HuH-7.5 (cell line): ENCODE data around the gene UBE2D3.

ENCODE experiments used
- DNase-seq: peaks from one replicate; pipeline ENCODE4 v3.0.0; 2011; ENCODE audit warnings: low spot score

UBE2D3 gene

DNA sequence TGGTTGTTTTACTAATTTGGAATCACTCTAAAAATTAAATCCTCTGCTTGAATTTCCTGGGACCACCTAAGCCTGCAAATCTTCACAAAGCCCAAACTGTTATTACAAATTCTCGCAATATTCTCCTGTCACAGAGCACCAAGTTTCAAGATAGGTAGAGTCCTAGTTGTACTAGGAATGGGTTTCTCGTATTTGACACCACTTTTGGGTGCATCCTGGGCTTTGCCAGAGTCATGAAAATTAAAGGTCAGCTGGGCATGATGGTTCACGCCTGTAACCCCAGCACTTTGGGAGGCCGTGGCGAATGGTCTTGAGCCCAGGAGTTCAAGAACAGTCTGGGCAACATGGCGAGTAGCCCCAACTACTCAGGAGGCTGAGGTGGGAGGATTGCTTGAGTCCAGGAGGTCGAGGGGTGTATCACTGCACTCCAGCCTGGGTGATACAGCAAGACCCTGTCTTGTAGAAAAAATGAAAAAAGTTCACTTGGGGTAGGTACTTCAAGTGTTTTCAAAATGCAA lies 36.0 kb downstream of the UBE2D3 start:
- DNase-seq = no peak

GRCh38 chr4:102789317-102789717 lies 38.0 kb downstream of the UBE2D3 start:
- no peak for DNase-seq

DNA sequence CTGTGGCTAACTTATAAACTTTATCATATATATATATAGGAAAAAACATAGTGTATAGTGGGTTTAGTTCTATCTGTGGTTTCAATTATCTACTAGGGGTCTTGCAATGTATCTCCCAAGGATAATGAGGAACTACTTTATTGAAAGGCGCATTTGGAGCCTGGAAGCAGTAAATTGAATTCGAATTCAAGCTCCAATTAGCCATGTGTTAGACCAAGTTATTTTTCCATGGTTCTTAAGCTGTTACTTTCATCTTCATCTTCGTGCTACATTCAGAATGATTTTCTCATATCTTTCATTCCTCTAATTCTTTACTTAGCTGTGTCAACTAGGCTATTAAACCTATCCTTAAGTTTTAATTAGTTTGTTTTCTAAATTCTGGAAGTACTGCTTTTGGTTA lies 39.4 kb downstream of the UBE2D3 start:
- DNase-seq = no peak

- no peak for DNase-seq
Measured at GRCh38 chr4:102787096-102787881, 40.1 kb downstream of the UBE2D3 start.

- no peak for DNase-seq
Measured at GRCh38 chr4:102786279-102786678, 41.1 kb downstream of the UBE2D3 start.

DNA sequence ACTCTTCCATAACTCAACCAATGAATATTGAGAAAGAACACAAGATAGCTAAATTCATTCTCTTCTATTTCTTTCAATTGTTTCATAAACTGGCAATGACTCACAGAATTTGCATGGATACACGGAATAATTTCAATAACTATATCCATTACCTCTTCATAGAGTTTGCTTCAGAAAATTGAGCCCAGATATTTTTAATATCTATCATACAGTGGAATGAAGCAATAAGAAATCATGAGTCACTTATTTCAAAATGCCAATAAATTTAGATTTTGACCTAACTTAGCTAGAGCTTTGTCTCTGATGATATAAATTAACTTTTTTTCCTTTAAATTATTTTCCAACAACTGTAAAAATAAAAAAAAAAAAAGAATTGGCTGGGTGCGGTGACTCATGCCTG lies 44.3 kb downstream of the UBE2D3 start:
- no peak for DNase-seq

DNA sequence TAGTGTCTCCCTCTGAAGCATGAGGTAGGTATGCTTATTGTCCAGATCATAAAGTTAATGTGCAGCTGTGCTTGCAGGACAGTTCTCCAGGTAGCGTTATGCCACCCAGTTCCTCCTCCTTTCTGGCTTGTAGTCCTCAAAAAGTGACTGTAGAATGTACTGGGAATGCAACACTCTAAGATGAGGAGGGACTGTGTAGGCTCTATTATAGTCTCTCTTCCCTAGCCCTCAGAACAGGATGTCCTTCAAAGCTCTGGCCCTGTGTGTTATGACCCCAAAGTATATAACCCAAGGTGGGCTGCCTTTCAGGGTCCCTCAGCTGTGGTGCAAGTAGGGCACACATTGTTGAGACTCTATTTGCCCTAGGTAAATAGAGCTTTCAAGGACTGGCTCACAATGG lies 45.8 kb downstream of the UBE2D3 start:
- DNase-seq = no peak

GRCh38 chr4:102780476-102781144 lies 46.7 kb downstream of the UBE2D3 start:
- no peak for DNase-seq

DNA sequence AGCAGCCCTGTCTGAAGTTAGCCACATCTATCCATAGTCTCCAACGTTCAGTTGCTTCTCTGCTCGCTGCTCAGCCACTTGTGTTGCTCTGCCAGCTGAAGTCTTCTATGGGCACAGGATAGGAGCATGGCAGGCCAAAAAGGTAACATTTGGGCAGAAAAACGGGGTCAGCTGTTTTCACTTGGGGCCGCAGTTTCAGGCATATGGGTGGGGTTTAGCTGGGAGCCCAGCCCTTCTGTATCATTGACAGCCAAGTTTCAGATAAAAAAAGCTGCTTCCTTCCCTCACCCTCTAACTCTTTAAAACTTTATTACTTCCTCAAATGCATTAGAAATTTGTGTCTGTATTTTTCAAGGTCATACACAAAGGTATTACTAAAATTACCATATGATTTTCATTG lies 48.1 kb downstream of the UBE2D3 start:
- no peak for DNase-seq

DNA sequence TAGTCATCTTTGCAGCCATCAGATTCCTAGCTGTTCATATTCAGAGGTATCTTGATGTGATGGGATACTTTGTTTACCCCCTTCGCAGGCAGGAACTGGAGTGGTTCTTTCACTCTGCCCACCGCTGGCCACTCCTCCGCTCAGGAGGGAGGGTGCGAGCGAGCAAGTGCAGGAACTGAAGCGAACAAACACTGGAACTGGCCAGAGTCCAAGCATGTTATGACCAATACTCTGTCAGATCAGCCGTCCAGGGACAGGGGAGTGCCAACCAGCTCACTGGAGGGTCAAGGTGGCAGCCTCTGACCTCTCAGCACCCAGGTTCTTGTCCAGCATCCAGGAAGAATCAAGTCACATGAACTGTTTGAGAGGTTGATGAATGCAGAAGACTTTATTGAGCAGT lies 48.6 kb downstream of the UBE2D3 start:
- peak; percentile 31 for DNase-seq

GRCh38 chr4:102775805-102776204 lies 51.5 kb downstream of the UBE2D3 start:
- no peak for DNase-seq

GRCh38 chr4:102774254-102774653 lies 53.1 kb downstream of the UBE2D3 start:
- no peak for DNase-seq

DNA sequence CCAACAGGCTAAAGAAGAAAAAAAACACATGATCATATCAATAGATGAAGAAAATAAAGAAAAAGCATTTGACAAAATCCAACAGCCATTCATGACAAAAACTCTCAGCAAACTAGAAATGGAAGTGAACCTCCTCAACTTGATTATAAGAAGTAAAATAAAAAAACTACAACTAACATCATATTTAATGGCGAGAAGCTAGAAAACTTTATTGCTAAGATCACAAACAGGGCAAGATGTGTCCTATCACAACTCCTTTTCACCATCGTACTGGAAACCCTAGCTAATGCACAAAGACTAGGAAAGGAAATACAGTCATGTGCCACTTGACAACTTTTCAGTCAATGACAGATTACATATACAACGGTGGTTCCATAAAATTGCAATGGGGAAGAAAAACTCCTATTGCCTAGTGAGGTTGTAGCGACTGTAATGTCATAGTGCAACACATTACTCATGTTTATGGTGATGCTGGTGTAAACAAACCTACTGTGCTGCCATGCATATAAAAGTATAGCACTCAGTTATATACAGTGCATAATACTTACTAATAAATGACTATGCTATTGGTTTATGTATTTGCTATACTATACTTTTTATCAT lies 54.5 kb downstream of the UBE2D3 start:
- DNase-seq = no peak

- DNase-seq = no peak
Measured at GRCh38 chr4:102764901-102765300, 62.5 kb downstream of the UBE2D3 start.

- no peak for DNase-seq
Measured at GRCh38 chr4:102761906-102762305, 65.4 kb downstream of the UBE2D3 start.

- no peak for DNase-seq
Measured at GRCh38 chr4:102761296-102761701, 66.1 kb downstream of the UBE2D3 start.

DNA sequence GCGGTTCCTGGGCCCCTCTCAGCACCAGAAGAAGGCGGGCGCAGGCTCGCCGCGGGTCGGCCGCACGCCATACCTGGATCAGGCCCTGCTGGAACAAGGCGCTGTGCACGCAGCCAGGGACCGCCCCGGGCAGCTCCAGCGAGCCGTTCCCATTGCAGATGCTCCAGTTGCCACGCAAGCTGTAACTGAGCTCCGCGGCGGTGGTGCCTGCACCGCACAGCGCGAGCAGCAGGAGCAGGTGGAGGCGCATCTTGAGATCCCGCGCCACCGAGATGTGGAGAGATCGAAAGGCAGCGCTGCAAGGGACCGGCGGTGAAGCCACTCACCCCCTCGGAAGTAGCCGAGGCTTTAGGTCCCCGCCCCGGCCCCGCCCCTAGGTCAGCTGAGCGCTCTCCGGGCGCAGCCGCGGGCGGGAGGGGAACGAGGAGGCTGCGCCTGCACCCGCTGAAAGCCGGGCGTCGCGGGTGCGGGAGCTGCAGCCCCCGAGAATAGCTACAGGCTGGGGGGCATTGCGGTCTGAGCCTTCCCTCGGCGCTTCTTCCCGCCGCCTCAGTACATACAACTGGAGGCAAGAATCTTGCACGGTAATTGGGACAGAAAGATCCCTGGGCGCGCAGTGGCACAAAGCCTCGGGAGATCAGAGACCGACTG lies 66.6 kb downstream of the UBE2D3 start, which contains the start of gene MANBA:
MANBA (minus strand) TSS at position 324 of the 651 bp plus-strand sequence; CDS start at position 250, 74 bp downstream.
- peak; percentile 75 for DNase-seq

DNA sequence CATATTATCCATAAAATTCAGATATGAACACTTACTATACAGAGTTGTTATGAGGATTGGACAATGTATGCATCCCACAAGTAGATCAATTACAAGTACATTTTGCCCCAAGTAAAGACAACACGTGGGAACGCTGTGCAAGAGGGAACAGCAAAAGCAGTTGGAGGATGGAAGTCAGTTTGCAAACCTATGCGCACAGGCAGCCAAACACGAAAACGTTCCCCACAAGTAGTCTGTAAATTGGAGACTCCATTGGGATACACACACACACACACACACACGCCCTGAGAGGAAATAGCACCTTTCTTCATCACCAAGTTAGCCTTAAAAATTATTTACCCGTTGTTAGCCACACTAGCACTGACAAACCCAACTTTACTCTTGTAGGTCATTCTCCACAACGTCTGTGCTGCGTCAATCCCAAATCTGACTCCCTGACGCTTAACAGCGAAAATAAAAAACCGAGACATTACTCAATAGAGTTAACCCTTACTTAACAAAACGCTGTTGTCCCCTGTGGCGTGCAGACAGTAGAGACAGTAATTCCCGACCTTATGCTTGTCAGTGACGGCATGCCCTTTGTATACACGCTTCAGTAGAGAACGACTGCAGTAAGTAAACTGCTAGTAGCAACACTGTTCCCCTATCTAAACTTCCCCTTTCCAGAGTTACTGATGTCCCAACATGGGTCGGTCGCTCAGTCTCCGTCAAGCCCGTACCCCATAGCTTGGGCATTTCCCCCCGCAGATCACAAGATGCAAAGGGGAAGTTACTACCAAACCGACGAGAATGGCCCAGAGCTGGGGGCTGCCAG lies 67.3 kb downstream of the UBE2D3 start:
- DNase-seq = no peak

- no peak for DNase-seq
Measured at GRCh38 chr4:102758241-102759160, 68.8 kb downstream of the UBE2D3 start.

DNA sequence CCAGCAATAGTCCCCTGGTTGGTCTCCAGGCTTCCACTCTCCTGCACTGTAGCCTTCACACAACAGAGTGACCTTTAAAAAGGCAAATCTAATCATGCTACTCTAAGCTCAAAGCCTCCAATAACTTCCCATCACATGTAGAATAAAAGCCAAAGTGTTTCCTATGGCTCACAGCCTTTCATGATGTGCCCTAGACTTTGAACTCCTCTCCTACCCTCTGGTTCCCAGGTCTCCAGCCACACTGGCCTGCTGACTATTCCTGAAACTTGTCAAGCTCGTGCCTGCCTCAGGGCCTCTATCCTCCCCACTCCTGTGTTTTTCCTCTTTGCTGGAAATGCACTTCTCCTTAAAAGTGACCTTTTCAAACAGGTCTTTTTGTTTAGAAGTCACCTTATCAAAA lies 69.7 kb downstream of the UBE2D3 start:
- DNase-seq = no peak
